Measurements from ENCODE around the gene EIF5A. TPM values are rescaled to one million over a fixed set of nuclear protein-coding genes. Genes with fewer than 3 reads are reported as not detected.

EIF5A gene
- total and polyA plus RNA-seq, 5 donors from 2014 or later = 210 to 631 (median 413) TPM

DNA sequence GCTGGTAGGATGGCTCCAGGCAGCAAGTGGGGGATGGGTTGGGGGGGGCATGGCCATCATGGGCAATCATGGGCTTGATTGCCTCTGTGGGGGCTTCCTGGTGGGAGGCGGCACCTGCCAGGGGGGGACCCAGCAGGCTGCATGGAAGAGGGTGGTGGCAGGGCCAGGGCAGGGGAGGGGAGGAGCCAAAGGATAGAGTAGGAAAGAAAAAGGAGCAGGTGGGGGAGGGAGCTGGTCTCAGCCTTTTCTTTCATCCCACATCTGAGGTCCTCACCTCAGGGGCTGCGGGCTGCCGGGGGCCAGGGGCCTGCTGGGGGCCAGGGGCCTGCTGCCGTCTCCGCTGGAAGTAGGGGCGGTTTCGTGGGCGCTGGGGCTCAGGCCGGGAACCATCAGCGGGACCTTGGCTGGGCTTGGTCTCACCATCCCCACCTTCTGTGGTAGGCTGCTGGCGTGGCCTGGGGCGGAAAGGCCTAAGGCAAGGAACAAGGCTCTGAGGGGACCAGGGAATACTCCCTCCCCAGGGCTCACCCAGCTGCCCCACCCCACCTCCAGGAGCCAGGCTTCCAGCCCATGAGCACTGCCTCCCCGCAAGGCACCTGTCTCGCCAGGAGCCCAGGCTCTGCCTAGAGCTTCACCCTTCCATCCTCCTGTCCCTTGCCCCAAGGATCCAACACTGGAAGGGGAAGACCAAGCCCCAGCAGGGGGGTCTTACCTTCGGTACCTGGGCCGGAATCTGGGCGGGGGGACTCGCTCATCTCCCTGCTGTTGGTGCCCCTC, 18.0 kb upstream of the EIF5A start:
- Histone ChIP-seq H3K27me3 (ENCODE audit: control insufficient read depth, insufficient read depth, low read length) (peaks cover 11% of the 10 kb centered on the region), H3K4me3 (ENCODE audit: low read depth, low read length) (no peak overlapping the region), H3K4me1 (ENCODE audit: control insufficient read depth, insufficient read depth, low read length, poor library complexity, severe bottlenecking) (peaks cover 9% of the 10 kb centered on the region), H3K36me3 (ENCODE audit: control insufficient read depth, insufficient read depth, low read length) (no peaks in the 10 kb centered on the region), H3K9me3 (ENCODE audit: control insufficient read depth in 2 of 2, low read length in 2 of 2) (no peaks in the 10 kb centered on the region), H3K27ac (ENCODE audit: insufficient read depth, low read length, poor library complexity, severe bottlenecking) (no peak overlapping the region)
- DNase-seq (no peak), ATAC-seq (ENCODE audit: low read depth in 2 of 2) (no peak)
- Mint-ChIP-seq H3K4me3 (no peak overlapping the region), H3K4me1 (peaks cover 0 to 9% (median 5%) of the 10 kb centered on the region in 4 donors), H3K36me3 (peaks cover 3% of the 10 kb centered on the region), H3K9me3 (peaks cover 0 to 1% (median 0%) of the 10 kb centered on the region in 7 donors), H3K27me3 (peaks cover 46% of the 10 kb centered on the region), H3K27ac (no peak overlapping the region)

GRCh38 chr17:7290166-7290565, 17.3 kb upstream of the EIF5A start:
- Histone ChIP-seq H3K36me3 (ENCODE audit: control insufficient read depth, insufficient read depth, low read length) (no peaks in the 10 kb centered on the region), H3K9me3 (ENCODE audit: control insufficient read depth in 2 of 2, low read length in 2 of 2) (no peaks in the 10 kb centered on the region), H3K4me3 (ENCODE audit: low read depth, low read length) (no peak overlapping the region), H3K27me3 (ENCODE audit: control insufficient read depth, insufficient read depth, low read length) (peaks cover 11% of the 10 kb centered on the region), H3K27ac (ENCODE audit: insufficient read depth, low read length, poor library complexity, severe bottlenecking) (no peak overlapping the region), H3K4me1 (ENCODE audit: control insufficient read depth, insufficient read depth, low read length, poor library complexity, severe bottlenecking) (peaks cover 16% of the 10 kb centered on the region)
- Mint-ChIP-seq H3K27me3 (peaks cover 46% of the 10 kb centered on the region), H3K4me3 (no peak overlapping the region), H3K9me3 (peaks cover 0 to 1% (median 0%) of the 10 kb centered on the region in 7 donors), H3K36me3 (peaks cover 3% of the 10 kb centered on the region), H3K4me1 (peaks cover 1 to 13% (median 5%) of the 10 kb centered on the region in 4 donors), H3K27ac (no peak overlapping the region)
- ATAC-seq (ENCODE audit: low read depth in 2 of 2) (no peak), DNase-seq (no peak)

- Mint-ChIP-seq H3K4me3 (no peak overlapping the region), H3K27ac (no peak overlapping the region), H3K4me1 (peaks cover 4 to 18% (median 6%) of the 10 kb centered on the region in 4 donors)
These were observed 16.7 kb upstream of the EIF5A start for GRCh38 chr17:7290685-7291084.

DNA sequence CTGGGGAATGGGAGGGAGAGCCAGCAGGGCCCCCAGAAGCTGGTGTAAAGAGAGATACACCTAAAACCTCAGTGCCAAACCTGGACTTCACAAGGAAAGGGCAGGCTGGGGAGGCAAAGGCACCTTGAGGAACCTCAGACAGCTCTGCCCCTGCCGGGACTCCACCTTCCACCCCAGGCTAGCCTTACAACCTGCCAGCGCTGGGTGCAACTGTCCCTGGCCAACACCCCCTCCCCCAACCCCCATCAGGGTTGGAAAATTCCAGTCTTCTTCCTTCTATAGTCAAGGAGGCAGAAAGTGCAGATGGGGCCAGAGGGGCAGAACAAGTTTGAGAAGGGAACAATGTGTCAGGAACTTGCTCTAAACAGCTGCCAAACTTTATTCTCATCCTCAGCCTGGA, 15.2 kb upstream of the EIF5A start:
- Mint-ChIP-seq H3K27ac (no peak overlapping the region), H3K9me3 (no peaks in the 10 kb centered on the region), H3K36me3 (peaks cover 3% of the 10 kb centered on the region), H3K4me3 (peak overlapping the region in 2 of 4 donors; percentile 15 to 32), H3K27me3 (peaks cover 55% of the 10 kb centered on the region), H3K4me1 (peaks cover 4 to 27% (median 9%) of the 10 kb centered on the region in 4 donors)
- H3K27ac ChIP-seq (ENCODE audit: insufficient read depth, low read length, poor library complexity, severe bottlenecking) = no peak overlapping the region
- peaks cover 31% of the 10 kb centered on the region for H3K4me1 ChIP-seq (ENCODE audit: control insufficient read depth, insufficient read depth, low read length, poor library complexity, severe bottlenecking)
- peaks cover 10% of the 10 kb centered on the region for H3K27me3 ChIP-seq (ENCODE audit: control insufficient read depth, insufficient read depth, low read length)
- H3K9me3 ChIP-seq (ENCODE audit: control insufficient read depth in 2 of 2, low read length in 2 of 2) = no peaks in the 10 kb centered on the region
- DNase-seq (no peak), ATAC-seq (ENCODE audit: low read depth in 2 of 2) (no peak)
- no peak overlapping the region for H3K4me3 ChIP-seq (ENCODE audit: low read depth, low read length)
- H3K36me3 ChIP-seq (ENCODE audit: control insufficient read depth, insufficient read depth, low read length) = no peaks in the 10 kb centered on the region

More at GRCh38 chr17:7290685-7291084, 16.7 kb upstream of the EIF5A start:
- peaks cover 3% of the 10 kb centered on the region for H3K36me3 Mint-ChIP-seq
- ATAC-seq (ENCODE audit: low read depth in 2 of 2) = no peak
- H3K27me3 Mint-ChIP-seq = peaks cover 52% of the 10 kb centered on the region
- no peaks in the 10 kb centered on the region for H3K36me3 ChIP-seq (ENCODE audit: control insufficient read depth, insufficient read depth, low read length)
- H3K9me3 ChIP-seq (ENCODE audit: control insufficient read depth in 2 of 2, low read length in 2 of 2) = no peaks in the 10 kb centered on the region
- no peak overlapping the region for H3K27ac ChIP-seq (ENCODE audit: insufficient read depth, low read length, poor library complexity, severe bottlenecking)
- DNase-seq = no peak
- peaks cover 0 to 1% (median 0%) of the 10 kb centered on the region in 7 donors for H3K9me3 Mint-ChIP-seq
- H3K4me1 ChIP-seq (ENCODE audit: control insufficient read depth, insufficient read depth, low read length, poor library complexity, severe bottlenecking) = peaks cover 21% of the 10 kb centered on the region
- peaks cover 11% of the 10 kb centered on the region for H3K27me3 ChIP-seq (ENCODE audit: control insufficient read depth, insufficient read depth, low read length)
- no peak overlapping the region for H3K4me3 ChIP-seq (ENCODE audit: low read depth, low read length)

DNA sequence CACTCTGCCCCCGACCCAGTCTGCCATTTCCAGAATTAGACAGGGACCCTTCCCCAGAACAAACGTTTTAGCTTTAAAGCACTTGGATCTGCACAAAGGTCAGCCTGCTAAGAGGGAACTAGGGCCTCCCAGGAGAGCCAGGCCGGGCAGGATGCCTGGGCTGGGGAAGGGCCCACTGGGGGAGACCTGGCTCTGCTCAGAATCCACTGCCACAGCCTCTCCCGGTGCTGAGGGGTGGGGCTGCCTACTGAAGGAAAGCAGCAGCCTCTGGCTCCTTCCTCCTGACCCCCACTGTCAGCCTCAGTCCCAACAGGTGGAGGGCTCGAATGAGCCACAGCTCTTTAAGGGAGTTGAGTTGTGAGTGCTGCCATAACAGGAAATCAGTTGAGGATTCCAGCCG, 14.7 kb upstream of the EIF5A start:
- no peaks in the 10 kb centered on the region for H3K9me3 ChIP-seq (ENCODE audit: control insufficient read depth in 2 of 2, low read length in 2 of 2)
- no peak overlapping the region for H3K27ac ChIP-seq (ENCODE audit: insufficient read depth, low read length, poor library complexity, severe bottlenecking)
- ATAC-seq (ENCODE audit: low read depth in 2 of 2) (no peak), DNase-seq (no peak)
- Mint-ChIP-seq H3K9me3 (no peaks in the 10 kb centered on the region), H3K4me3 (peak overlapping the region in 2 of 4 donors; percentile 38 to 57), H3K27me3 (peaks cover 50% of the 10 kb centered on the region), H3K4me1 (peaks cover 4 to 27% (median 9%) of the 10 kb centered on the region in 4 donors), H3K27ac (no peak overlapping the region), H3K36me3 (peaks cover 3% of the 10 kb centered on the region)
- H3K27me3 ChIP-seq (ENCODE audit: control insufficient read depth, insufficient read depth, low read length) = peaks cover 10% of the 10 kb centered on the region
- H3K4me3 ChIP-seq (ENCODE audit: low read depth, low read length) = no peak overlapping the region
- H3K4me1 ChIP-seq (ENCODE audit: control insufficient read depth, insufficient read depth, low read length, poor library complexity, severe bottlenecking) = peaks cover 31% of the 10 kb centered on the region
- no peaks in the 10 kb centered on the region for H3K36me3 ChIP-seq (ENCODE audit: control insufficient read depth, insufficient read depth, low read length)

GRCh38 chr17:7293159-7293558, 14.3 kb upstream of the EIF5A start:
- DNase-seq = no peak
- peak overlapping the region; percentile 70 to 75 (median 72) for H3K4me3 Mint-ChIP-seq
- peaks cover 31% of the 10 kb centered on the region for H3K4me1 ChIP-seq (ENCODE audit: control insufficient read depth, insufficient read depth, low read length, poor library complexity, severe bottlenecking)
- H3K27me3 ChIP-seq (ENCODE audit: control insufficient read depth, insufficient read depth, low read length) = peaks cover 10% of the 10 kb centered on the region
- H3K27me3 Mint-ChIP-seq = peaks cover 46% of the 10 kb centered on the region
- peaks cover 4 to 27% (median 9%) of the 10 kb centered on the region in 4 donors for H3K4me1 Mint-ChIP-seq
- H3K9me3 ChIP-seq (ENCODE audit: control insufficient read depth in 2 of 2, low read length in 2 of 2) = no peaks in the 10 kb centered on the region
- no peaks in the 10 kb centered on the region for H3K36me3 ChIP-seq (ENCODE audit: control insufficient read depth, insufficient read depth, low read length)
- no peak for ATAC-seq (ENCODE audit: low read depth in 2 of 2)
- peaks cover 3% of the 10 kb centered on the region for H3K36me3 Mint-ChIP-seq
- H3K27ac Mint-ChIP-seq = peak overlapping the region in 1 of 3 donors; percentile 76
- no peaks in the 10 kb centered on the region for H3K9me3 Mint-ChIP-seq
- no peak overlapping the region for H3K4me3 ChIP-seq (ENCODE audit: low read depth, low read length)
- no peak overlapping the region for H3K27ac ChIP-seq (ENCODE audit: insufficient read depth, low read length, poor library complexity, severe bottlenecking)

DNA sequence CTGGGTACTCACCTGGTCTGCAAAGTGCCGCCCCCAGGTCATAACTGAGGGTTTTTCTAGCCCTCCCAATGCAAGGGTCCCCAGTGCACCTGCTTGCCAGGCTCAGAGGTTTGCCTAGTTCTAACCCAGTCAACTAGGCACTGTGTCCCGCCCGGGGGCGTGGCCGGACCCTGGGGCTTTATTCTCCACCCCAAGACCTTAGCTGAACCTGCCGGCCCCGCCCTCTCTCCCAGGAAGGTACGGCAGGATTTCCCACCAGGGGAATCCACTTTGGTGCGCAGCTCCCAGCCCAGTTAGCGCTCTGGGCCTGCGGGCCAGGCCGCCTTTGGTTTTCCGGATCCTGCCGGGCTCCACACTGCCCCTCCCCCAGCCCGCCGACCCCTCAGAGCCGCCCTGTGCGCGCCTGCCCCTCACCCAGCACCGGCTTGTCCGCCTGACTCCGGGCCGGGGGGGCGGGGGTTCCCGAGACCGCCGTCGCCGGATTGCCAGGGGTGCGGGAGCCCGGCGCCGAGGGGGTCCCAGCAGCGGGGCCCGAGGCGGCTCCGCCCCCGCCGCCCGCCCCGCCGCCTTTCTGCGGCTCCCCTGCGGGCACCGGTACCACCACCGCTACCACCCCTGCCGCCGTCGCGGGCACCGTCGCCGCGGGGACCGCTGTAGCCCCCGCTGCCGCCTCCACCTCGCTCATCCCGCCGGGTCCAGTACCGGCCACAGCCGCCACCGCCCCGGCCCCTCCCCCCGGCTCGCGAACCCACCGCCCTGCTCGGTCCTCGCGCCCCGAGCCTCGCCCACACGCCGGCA, 13.4 kb upstream of the EIF5A start:
- peaks cover 3% of the 10 kb centered on the region for H3K36me3 Mint-ChIP-seq
- H3K9me3 Mint-ChIP-seq = no peaks in the 10 kb centered on the region
- no peak for ATAC-seq (ENCODE audit: low read depth in 2 of 2)
- no peak overlapping the region for H3K27ac ChIP-seq (ENCODE audit: insufficient read depth, low read length, poor library complexity, severe bottlenecking)
- H3K27me3 Mint-ChIP-seq = peaks cover 37% of the 10 kb centered on the region
- peaks cover 10% of the 10 kb centered on the region for H3K27me3 ChIP-seq (ENCODE audit: control insufficient read depth, insufficient read depth, low read length)
- no peaks in the 10 kb centered on the region for H3K36me3 ChIP-seq (ENCODE audit: control insufficient read depth, insufficient read depth, low read length)
- H3K4me1 ChIP-seq (ENCODE audit: control insufficient read depth, insufficient read depth, low read length, poor library complexity, severe bottlenecking) = peaks cover 31% of the 10 kb centered on the region
- no peaks in the 10 kb centered on the region for H3K9me3 ChIP-seq (ENCODE audit: control insufficient read depth in 2 of 2, low read length in 2 of 2)
- no peak overlapping the region for H3K27ac Mint-ChIP-seq
- H3K4me1 Mint-ChIP-seq = peaks cover 4 to 27% (median 9%) of the 10 kb centered on the region in 4 donors
- DNase-seq = no peak
- no peak overlapping the region for H3K4me3 ChIP-seq (ENCODE audit: low read depth, low read length)
- peak overlapping the region; percentile 58 to 73 (median 71) for H3K4me3 Mint-ChIP-seq
